SK-N-SH treated with all-trans-retinoic acid at 6 μM for 48 hours (cell line): ENCODE measurements around the gene GRAMD4.

Source experiments
- BACH2 ChIP-seq: fragments of 250-450 bp; sonication (Bioruptor Pico); IDR thresholded peaks from 2 replicates; pipeline ENCODE4 v1.9.0; 2021; ENCODE audit warnings: mild to moderate bottlenecking, borderline replicate concordance
- ESRRG ChIP-seq: fragments of 250-450 bp; sonication (Bioruptor Pico); IDR thresholded peaks from 2 replicates; pipeline ENCODE4 v1.6.1; 2021; ENCODE audit warnings: mild to moderate bottlenecking
- GLIS3 ChIP-seq: fragments of 250-450 bp; sonication (Bioruptor Pico); IDR thresholded peaks from 2 replicates; pipeline ENCODE4 v1.5.0; 2020; ENCODE audit warnings: mild to moderate bottlenecking, moderate library complexity
- OSR1 ChIP-seq: fragments of 250-450 bp; sonication (Bioruptor Pico); IDR thresholded peaks from 2 replicates; pipeline ENCODE4 v1.8.0; 2022; ENCODE audit warnings: moderate library complexity, mild to moderate bottlenecking, inconsistent platforms
- RARB ChIP-seq: fragments of 250-450 bp; sonication (Bioruptor Pico); IDR thresholded peaks from 2 replicates; pipeline ENCODE4 v1.8.0; 2021; ENCODE audit warnings: mild to moderate bottlenecking, moderate library complexity
- SNAI2 ChIP-seq: fragments of 250-450 bp; sonication (Bioruptor Pico); IDR thresholded peaks from 2 replicates; pipeline ENCODE4 v1.5.0; 2020; ENCODE audit warnings: mild to moderate bottlenecking, moderate library complexity
- TCF4 ChIP-seq: fragments of 250-450 bp; sonication (Bioruptor Pico); IDR thresholded peaks from 2 replicates; pipeline ENCODE4 v1.8.0; 2021; ENCODE audit warnings: mild to moderate bottlenecking, moderate library complexity, borderline replicate concordance
- ZFP3 ChIP-seq: fragments of 250-450 bp; sonication (Bioruptor Pico); IDR thresholded peaks from 2 replicates; pipeline ENCODE4 v1.5.0; 2020; ENCODE audit warnings: mild to moderate bottlenecking, moderate library complexity
- ZFP30 ChIP-seq: fragments of 450-650 bp; formaldehyde crosslinking; IDR thresholded peaks from 2 replicates; pipeline ENCODE4 v1.5.0; 2022; ENCODE audit warnings: mild to moderate bottlenecking, moderate library complexity
- ZNF70 ChIP-seq: fragments of 450-650 bp; formaldehyde crosslinking; IDR thresholded peaks from 2 replicates; pipeline ENCODE4 v1.5.0; 2020; ENCODE audit warnings: mild to moderate bottlenecking, moderate library complexity
- ZNF8 ChIP-seq: fragments of 450-650 bp; formaldehyde crosslinking; IDR thresholded peaks from 2 replicates; pipeline ENCODE4 v1.5.0; 2020; ENCODE audit warnings: mild to moderate bottlenecking, moderate library complexity
- TF ChIP-seq, protein P1 (sequence below): fragments of 250-450 bp; sonication (Bioruptor Pico); IDR thresholded peaks from 2 replicates; pipeline ENCODE4 v1.8.0; 2021; ENCODE audit warnings: low read depth, mild to moderate bottlenecking, moderate library complexity, borderline replicate concordance
- TF ChIP-seq, protein P2 (sequence below): fragments of 250-450 bp; sonication (Bioruptor Pico); IDR thresholded peaks from 2 replicates; pipeline ENCODE4 v1.8.0; 2020; ENCODE audit warnings: mild to moderate bottlenecking, moderate library complexity, borderline replicate concordance
- TF ChIP-seq, protein P3 (sequence below): fragments of 250-450 bp; sonication (Bioruptor Pico); IDR thresholded peaks from 2 replicates; pipeline ENCODE4 v1.5.0; 2020; ENCODE audit warnings: mild to moderate bottlenecking, moderate library complexity

DNA sequence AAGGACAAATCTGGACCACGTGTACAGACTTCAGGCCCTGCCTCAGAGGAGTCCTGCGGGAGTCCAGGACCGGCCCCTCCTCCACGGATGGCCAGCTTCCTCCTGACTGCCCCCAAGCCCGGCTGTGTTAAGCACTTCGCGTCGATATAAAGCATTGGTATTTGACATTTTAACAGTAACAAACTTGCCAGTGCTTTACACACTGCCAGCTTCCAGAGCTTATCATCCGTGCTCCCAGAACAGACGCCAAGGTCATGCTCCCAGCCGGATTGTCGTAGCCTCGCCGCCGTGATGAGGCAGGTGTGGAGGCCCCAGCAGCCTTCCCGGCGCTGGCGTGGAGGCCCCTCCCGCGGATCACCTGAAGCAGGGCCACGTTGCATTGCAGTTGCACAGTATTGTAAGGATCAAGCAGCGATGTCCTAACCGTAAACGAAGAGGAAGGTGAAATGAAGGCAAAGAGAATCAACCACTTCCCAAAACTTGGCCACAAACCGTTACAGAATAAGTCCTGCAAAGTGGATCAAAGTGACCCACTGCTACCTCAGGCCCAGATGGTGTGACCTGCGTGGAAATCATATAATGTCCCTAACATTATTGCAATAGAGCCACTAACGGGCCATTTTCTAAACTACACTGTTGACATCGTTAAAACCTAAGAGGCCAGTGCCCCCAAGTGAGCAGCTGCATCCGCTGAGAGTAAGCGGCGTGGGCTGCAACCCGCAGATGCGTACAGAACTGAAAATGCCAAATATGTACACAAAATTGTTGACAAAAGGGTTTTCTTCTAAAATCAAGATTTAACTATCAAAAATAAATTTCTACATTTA lies 66.2 kb downstream of the GRAMD4 start:
- TF ChIP-seq, protein P1, sequence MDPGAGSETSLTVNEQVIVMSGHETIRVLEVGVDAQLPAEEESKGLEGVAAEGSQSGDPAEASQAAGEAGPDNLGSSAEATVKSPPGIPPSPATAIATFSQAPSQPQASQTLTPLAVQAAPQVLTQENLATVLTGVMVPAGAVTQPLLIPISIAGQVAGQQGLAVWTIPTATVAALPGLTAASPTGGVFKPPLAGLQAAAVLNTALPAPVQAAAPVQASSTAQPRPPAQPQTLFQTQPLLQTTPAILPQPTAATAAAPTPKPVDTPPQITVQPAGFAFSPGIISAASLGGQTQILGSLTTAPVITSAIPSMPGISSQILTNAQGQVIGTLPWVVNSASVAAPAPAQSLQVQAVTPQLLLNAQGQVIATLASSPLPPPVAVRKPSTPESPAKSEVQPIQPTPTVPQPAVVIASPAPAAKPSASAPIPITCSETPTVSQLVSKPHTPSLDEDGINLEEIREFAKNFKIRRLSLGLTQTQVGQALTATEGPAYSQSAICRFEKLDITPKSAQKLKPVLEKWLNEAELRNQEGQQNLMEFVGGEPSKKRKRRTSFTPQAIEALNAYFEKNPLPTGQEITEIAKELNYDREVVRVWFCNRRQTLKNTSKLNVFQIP, result no peak
- no peak for TF ChIP-seq OSR1 (CRISPR knock-in tag)
- TF ChIP-seq, protein P2, sequence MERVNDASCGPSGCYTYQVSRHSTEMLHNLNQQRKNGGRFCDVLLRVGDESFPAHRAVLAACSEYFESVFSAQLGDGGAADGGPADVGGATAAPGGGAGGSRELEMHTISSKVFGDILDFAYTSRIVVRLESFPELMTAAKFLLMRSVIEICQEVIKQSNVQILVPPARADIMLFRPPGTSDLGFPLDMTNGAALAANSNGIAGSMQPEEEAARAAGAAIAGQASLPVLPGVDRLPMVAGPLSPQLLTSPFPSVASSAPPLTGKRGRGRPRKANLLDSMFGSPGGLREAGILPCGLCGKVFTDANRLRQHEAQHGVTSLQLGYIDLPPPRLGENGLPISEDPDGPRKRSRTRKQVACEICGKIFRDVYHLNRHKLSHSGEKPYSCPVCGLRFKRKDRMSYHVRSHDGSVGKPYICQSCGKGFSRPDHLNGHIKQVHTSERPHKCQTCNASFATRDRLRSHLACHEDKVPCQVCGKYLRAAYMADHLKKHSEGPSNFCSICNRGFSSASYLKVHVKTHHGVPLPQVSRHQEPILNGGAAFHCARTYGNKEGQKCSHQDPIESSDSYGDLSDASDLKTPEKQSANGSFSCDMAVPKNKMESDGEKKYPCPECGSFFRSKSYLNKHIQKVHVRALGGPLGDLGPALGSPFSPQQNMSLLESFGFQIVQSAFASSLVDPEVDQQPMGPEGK (CRISPR knock-in tag), result no peak
- no peak for TF ChIP-seq ESRRG (CRISPR knock-in tag)
- no peak for TF ChIP-seq ZFP30 (CRISPR knock-in tag)
- no peak for TF ChIP-seq ZNF8 (CRISPR knock-in tag)
- no peak for TF ChIP-seq RARB (CRISPR knock-in tag)
- TF ChIP-seq SNAI2, result no peak
- TF ChIP-seq TCF4, result no peak
- no peak for TF ChIP-seq ZNF70 (CRISPR knock-in tag)
- TF ChIP-seq, protein P3, sequence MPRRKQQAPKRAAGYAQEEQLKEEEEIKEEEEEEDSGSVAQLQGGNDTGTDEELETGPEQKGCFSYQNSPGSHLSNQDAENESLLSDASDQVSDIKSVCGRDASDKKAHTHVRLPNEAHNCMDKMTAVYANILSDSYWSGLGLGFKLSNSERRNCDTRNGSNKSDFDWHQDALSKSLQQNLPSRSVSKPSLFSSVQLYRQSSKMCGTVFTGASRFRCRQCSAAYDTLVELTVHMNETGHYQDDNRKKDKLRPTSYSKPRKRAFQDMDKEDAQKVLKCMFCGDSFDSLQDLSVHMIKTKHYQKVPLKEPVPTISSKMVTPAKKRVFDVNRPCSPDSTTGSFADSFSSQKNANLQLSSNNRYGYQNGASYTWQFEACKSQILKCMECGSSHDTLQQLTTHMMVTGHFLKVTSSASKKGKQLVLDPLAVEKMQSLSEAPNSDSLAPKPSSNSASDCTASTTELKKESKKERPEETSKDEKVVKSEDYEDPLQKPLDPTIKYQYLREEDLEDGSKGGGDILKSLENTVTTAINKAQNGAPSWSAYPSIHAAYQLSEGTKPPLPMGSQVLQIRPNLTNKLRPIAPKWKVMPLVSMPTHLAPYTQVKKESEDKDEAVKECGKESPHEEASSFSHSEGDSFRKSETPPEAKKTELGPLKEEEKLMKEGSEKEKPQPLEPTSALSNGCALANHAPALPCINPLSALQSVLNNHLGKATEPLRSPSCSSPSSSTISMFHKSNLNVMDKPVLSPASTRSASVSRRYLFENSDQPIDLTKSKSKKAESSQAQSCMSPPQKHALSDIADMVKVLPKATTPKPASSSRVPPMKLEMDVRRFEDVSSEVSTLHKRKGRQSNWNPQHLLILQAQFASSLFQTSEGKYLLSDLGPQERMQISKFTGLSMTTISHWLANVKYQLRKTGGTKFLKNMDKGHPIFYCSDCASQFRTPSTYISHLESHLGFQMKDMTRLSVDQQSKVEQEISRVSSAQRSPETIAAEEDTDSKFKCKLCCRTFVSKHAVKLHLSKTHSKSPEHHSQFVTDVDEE, result no peak
- TF ChIP-seq ZFP3 (CRISPR knock-in tag), result no peak
- no peak for TF ChIP-seq GLIS3 (CRISPR knock-in tag)
- no peak for TF ChIP-seq BACH2 (CRISPR knock-in tag)
